ENCODE measurements around the gene ARHGAP33. TPM values are rescaled to one million over a fixed set of nuclear protein-coding genes. Genes with fewer than 3 reads are reported as not detected.
A peak's percentile ranks its signal among the peaks of the same experiment; 100 is the strongest.
"Not testable (repeated sequence)": the region's sequence is repeated elsewhere in the genome, so short reads cannot be mapped to it uniquely, and the experiment has no call there.

ARHGAP33 gene
- polyA plus RNA-seq, 2 of the 4 experiments (the other 2 are of a cell fraction), result 0.84 to 6.1 TPM

DNA sequence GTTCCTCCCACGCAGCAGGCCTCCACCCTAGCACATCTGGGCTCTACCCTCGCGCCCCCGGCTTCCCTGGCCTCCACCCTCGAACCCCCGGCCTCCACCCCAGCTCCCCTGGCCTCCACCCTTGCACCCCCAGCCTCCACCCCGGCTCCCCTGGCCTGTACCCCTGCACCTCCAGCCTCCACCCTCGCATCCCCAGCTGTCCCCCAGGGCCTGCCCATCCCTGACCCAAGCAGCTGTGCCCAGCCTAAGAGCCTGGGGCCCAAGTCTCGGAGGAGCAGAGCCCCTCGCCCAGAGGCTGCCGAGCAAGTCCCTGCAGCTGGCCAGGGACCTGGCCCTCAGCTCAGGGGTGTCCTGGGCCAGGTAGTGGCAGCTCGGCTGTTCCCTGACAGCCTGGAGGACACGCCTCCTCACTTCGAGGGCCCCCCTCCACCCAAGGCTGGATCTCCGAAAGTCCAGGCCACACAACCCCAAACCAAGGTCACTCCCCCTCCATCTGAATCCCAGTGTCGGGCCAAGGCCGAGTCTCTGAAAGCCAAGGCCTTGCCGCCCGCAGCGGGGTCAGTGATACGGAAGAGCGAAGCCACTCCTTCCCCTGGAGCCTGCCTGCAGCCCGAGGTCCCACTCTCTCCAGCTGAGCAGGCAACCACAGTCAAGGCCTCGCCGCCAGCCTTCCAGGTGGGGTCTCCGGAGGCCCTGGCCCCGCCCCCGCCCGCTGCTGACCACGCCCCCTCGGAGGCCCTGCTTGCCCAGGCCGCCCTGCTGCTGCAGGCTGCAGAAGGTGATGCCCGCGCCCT is 7.9 kb upstream of the ARHGAP33 start:
- CTCF ChIA-PET, result interaction anchor here (0.8 to 2.0 kb wide), 8 partner anchors 22 to 212 kb away, joined by 3 to 7 read pairs (median 5); partner anchors contain the start of genes PSENEN and U2AF1L4
- no peaks in the 10 kb centered on the region for H3K9me3 ChIP-seq
- no peak for FAIRE-seq

GRCh38 chr19:35768082-35768421 is 7.3 kb upstream of the ARHGAP33 start:
- peaks cover 10% of the 10 kb centered on the region for H3K4me1 ChIP-seq
- no peaks in the 10 kb centered on the region for H3K9me3 ChIP-seq
- 93% methylated on average over 15 of the region's 15 CpGs for WGBS (ENCODE audit: missing lambda C conversion rate)
- TF ChIP-seq KDM1A (IDR thresholded peaks at IDR 0.05; ENCODE audit: low read depth) (no peak), ZC3H11A (IDR thresholded peaks at IDR 0.05) (no peak), MAFK (IDR thresholded peaks at IDR 0.05; ENCODE audit: partially characterized antibody) (peak; percentile 94), NR3C1 (IDR thresholded peaks at IDR 0.05) (no peak), ESRRA (IDR thresholded peaks at IDR 0.05; ENCODE audit: borderline replicate concordance, low read length) (no peak), RAD21 (conservative IDR thresholded peaks at IDR 0.05 in 1 of 2, IDR thresholded peaks at IDR 0.05 in 1 of 2) (no peak)
- TF ChIP-seq, protein P1, sequence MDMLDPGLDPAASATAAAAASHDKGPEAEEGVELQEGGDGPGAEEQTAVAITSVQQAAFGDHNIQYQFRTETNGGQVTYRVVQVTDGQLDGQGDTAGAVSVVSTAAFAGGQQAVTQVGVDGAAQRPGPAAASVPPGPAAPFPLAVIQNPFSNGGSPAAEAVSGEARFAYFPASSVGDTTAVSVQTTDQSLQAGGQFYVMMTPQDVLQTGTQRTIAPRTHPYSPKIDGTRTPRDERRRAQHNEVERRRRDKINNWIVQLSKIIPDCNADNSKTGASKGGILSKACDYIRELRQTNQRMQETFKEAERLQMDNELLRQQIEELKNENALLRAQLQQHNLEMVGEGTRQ (IDR thresholded peaks at IDR 0.05), result no peak
- no peak overlapping the region for H3K4me2 ChIP-seq
- ChIA-PET POLR2A (no interaction called here), CTCF (interaction anchor here (1.5 to 2.2 kb wide), 5 partner anchors 23 to 212 kb away, joined by 3 to 6 read pairs (median 6); partner anchors contain the start of genes PSENEN and U2AF1L4)
- no peak overlapping the region for H3K27ac ChIP-seq
- ATAC-seq (peak in 1 of 2 experiments; percentile 2; a peak in 1 of 6 replicates), DNase-seq (ENCODE audit: low read depth in 1 of 2, low spot score in 1 of 2) (no peak), FAIRE-seq (no peak)
- H3K4me3 ChIP-seq, result no peak overlapping the region

More for the DNA sequence above, 7.9 kb upstream of the ARHGAP33 start:
- Histone ChIP-seq H3K4me2 (no peak overlapping the region), H3K27ac (no peak overlapping the region), H3K4me1 (peaks cover 7% of the 10 kb centered on the region; the same call in 2 of the 3 replicates), H3K4me3 (no peak overlapping the region)
- 89% methylated on average over 28 of the region's 34 CpGs for WGBS (ENCODE audit: missing lambda C conversion rate)
- POLR2A ChIA-PET, result no interaction called here
- peak; percentile 5 to 14; a peak in 4 of 6 replicates for ATAC-seq
- TF ChIP-seq CHD2 (IDR thresholded peaks at IDR 0.05; ENCODE audit: low read length, partially characterized antibody), result no peak
- TF ChIP-seq CEBPB (IDR thresholded peaks at IDR 0.05), result no peak
- 0 out of 2 replicates have a peak, but pooled peaks have one; percentile 5 for TF ChIP-seq NFE2L2 (conservative IDR thresholded peaks at IDR 0.05; ENCODE audit: low read length)
- TF ChIP-seq CBX2 (IDR thresholded peaks at IDR 0.05; ENCODE audit: borderline replicate concordance, low read depth), result no peak
- TF ChIP-seq FOSL2 (IDR thresholded peaks at IDR 0.05), result no peak
- no peak for TF ChIP-seq FOSL2 (CRISPR knock-in tag; IDR thresholded peaks at IDR 0.05)
- TF ChIP-seq EHMT2 (IDR thresholded peaks at IDR 0.05; ENCODE audit: low read depth), result no peak
- no peak for DNase-seq (ENCODE audit: low read depth in 1 of 2, low spot score in 1 of 2)

- H3K4me1 ChIP-seq, result peaks cover 31% of the 10 kb centered on the region
- not testable (repeated sequence) for H3K4me2 ChIP-seq; H3K4me3 ChIP-seq; ATAC-seq; H3K27ac ChIP-seq; DNase-seq (ENCODE audit: low read depth in 1 of 2, low spot score in 1 of 2); H3K9me3 ChIP-seq; FAIRE-seq
- 93% methylated on average over 5 of the region's 5 CpGs for WGBS (ENCODE audit: missing lambda C conversion rate)
- ChIA-PET POLR2A (interaction anchor here (0.7 to 1.6 kb wide), 4 partner anchors 15 to 70 kb away, joined by 3 to 10 read pairs (median 6); partner anchors contain the start of genes LIN37, PSENEN and U2AF1L4), CTCF (interaction anchor here (0.7 to 2.3 kb wide), 6 partner anchors 11 to 159 kb away, joined by 3 to 8 read pairs (median 4); partner anchors contain the start of genes PSENEN and U2AF1L4)
Measured at GRCh38 chr19:35772362-35772761, 3.0 kb upstream of the ARHGAP33 start.

DNA sequence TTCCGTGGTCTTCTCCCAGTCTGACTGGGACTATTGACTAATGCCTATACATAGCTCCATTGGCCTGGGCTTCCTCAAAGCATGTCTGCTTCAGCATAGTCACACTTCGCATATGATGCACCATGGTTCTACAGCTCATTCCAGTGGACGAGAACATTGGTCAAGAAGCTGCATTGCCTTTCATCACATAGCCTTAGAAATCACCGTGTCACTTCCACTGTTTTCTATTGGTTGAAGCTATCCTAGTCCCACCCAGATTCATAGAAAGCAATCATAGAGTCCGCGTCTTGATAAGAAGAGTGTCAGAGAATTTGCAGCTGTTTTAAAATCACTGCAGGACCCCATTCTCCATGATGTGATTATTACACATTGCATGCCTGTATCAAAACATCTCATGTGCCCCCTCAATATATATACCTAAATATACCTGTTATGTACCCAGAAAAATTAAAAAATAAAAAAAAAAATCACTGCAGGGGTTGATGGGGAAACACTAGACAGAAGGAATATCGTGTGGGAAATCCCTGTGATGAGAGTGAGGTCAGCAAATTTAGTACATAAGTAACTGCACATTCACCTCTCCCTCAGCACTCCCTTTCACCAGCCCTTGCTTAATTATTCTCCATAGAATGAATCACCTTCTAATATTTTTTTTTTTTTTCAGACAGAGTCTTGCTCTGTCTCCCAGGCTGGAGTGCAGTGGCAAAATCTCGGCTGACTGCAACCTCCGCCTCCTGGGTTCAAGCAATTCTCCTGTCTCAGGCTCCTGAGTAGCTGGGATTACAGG is 2.2 kb upstream of the ARHGAP33 start:
- DNase-seq (ENCODE audit: low read depth in 1 of 2, low spot score in 1 of 2) (peak; percentile 68 to 82), ATAC-seq (peak in 1 of 2 experiments; percentile 0; a peak in 1 of 6 replicates), FAIRE-seq (no peak)
- WGBS (ENCODE audit: missing lambda C conversion rate), result 59% methylated on average over 9 of the region's 9 CpGs
- Histone ChIP-seq H3K4me1 (peaks cover 31% of the 10 kb centered on the region), H3K4me2 (peak overlapping the region; percentile 45), H3K4me3 (no peak overlapping the region), H3K9me3 (no peaks in the 10 kb centered on the region), H3K27ac (peak overlapping the region in 1 of 2 experiments; percentile 3; a peak in 2 of 6 replicates)
- POLR2A ChIA-PET, result interaction anchor here (0.6 to 1.6 kb wide), 6 partner anchors 12 to 216 kb away, joined by 3 to 10 read pairs (median 4); partner anchors contain the start of genes LIN37, PSENEN and U2AF1L4
- CTCF ChIA-PET, result interaction anchor here (0.8 to 2.3 kb wide), 8 partner anchors 9 to 109 kb away, joined by 3 to 8 read pairs (median 4); partner anchors contain the start of genes PSENEN and U2AF1L4
- TF ChIP-seq, protein P2, sequence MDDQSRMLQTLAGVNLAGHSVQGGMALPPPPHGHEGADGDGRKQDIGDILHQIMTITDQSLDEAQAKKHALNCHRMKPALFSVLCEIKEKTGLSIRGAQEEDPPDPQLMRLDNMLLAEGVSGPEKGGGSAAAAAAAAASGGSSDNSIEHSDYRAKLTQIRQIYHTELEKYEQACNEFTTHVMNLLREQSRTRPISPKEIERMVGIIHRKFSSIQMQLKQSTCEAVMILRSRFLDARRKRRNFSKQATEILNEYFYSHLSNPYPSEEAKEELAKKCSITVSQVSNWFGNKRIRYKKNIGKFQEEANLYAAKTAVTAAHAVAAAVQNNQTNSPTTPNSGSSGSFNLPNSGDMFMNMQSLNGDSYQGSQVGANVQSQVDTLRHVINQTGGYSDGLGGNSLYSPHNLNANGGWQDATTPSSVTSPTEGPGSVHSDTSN (IDR thresholded peaks at IDR 0.05), result no peak
- TF ChIP-seq NFE2L2 (conservative IDR thresholded peaks at IDR 0.05; ENCODE audit: low read length) (peak; percentile 58), HDAC2 (IDR thresholded peaks at IDR 0.05) (no peak), NPAS2 (CRISPR knock-in tag; IDR thresholded peaks at IDR 0.05; ENCODE audit: borderline replicate concordance) (no peak), ZFP36 (IDR thresholded peaks at IDR 0.05; ENCODE audit: borderline replicate concordance, partially characterized antibody) (no peak), CEBPB (IDR thresholded peaks at IDR 0.05) (no peak), MAFK (IDR thresholded peaks at IDR 0.05; ENCODE audit: partially characterized antibody) (peak; percentile 81), ZNF302 (CRISPR knock-in tag; IDR thresholded peaks at IDR 0.05) (no peak), HMGXB4 (CRISPR knock-in tag; IDR thresholded peaks at IDR 0.05; ENCODE audit: borderline replicate concordance) (no peak), TFCP2L1 (CRISPR knock-in tag; IDR thresholded peaks at IDR 0.05) (0 out of 2 replicates have a peak, but pooled peaks have one; percentile 12), MYC (IDR thresholded peaks at IDR 0.05; ENCODE audit: borderline replicate concordance, low read length) (no peak)
- TF ChIP-seq, protein P3, sequence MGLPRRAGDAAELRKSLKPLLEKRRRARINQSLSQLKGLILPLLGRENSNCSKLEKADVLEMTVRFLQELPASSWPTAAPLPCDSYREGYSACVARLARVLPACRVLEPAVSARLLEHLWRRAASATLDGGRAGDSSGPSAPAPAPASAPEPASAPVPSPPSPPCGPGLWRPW (IDR thresholded peaks at IDR 0.05), result no peak

Data from A549 (cell line).